ENCODE data around the gene CGB2.

DNA sequence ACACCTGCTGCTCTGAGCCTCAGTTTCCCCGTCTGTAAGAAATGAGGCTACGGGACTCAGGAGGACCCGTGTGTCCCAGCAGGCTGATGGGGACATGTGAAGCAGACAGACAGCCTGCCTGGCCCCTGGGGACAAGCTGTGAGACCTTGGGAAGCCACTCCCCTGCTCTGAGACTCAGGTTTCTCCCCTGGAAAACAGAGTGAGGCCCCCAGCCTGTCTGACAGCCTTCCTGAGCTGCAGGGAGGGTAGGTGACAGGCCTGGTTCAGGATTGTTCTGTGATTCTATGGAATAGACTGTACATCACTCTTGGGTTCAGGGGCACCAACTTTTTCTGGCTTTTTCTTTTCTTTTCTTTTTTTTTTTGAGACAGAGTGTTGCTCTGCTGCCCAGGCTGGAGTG lies 35.9 kb downstream of the CGB2 start:
- no peak for TF ChIP-seq POLR2A (IDR thresholded peaks at IDR 0.05; ENCODE audit: low read depth, low read length)
- no peak for TF ChIP-seq POLR2AphosphoS5 (IDR thresholded peaks at IDR 0.05; ENCODE audit: low read depth, low read length)

Measured in GM12892 (cell line).